Fibroblast of the conjunctiva (primary cell): Measurements from ENCODE around the gene KIF2B.
A peak's percentile ranks its signal among the peaks of the same experiment; 100 is the strongest.
"Not testable (repeated sequence)": the region's sequence is repeated elsewhere in the genome, so short reads cannot be mapped to it uniquely, and the experiment has no call there.

ENCODE experiments used
- DNase-seq: peaks from one replicate; pipeline ENCODE4 v3.0.0-alpha.2; 2010; ENCODE audit warnings: low read depth

KIF2B gene

GRCh38 chr17:53822764-53823163 is at the start of gene KIF2B:
Gene KIF2B (plus strand): TSS chr17:53822927. CDS start chr17:53823034, 107 bp downstream.
- no peak for DNase-seq

- DNase-seq: no peak
Measured at GRCh38 chr17:53780320-53780719, 42.4 kb upstream of the KIF2B start.

GRCh38 chr17:53791551-53791950 is 31.2 kb upstream of the KIF2B start:
- DNase-seq: no peak

- no peak for DNase-seq
Measured at GRCh38 chr17:53792451-53792850, 30.3 kb upstream of the KIF2B start.

GRCh38 chr17:53792997-53793396 is 29.7 kb upstream of the KIF2B start:
- DNase-seq: no peak

GRCh38 chr17:53794875-53795274 is 27.9 kb upstream of the KIF2B start:
- DNase-seq: no peak

- no peak for DNase-seq
Measured at GRCh38 chr17:53796642-53797041, 26.1 kb upstream of the KIF2B start.

- no peak for DNase-seq
Measured at GRCh38 chr17:53797501-53797900, 25.2 kb upstream of the KIF2B start.

- DNase-seq: no peak
Measured at GRCh38 chr17:53804437-53804836, 18.3 kb upstream of the KIF2B start.

- DNase-seq: no peak
Measured at GRCh38 chr17:53806473-53806872, 16.3 kb upstream of the KIF2B start.

- DNase-seq: no peak
Measured at GRCh38 chr17:53807286-53807685, 15.4 kb upstream of the KIF2B start.

- DNase-seq: no peak
Measured at GRCh38 chr17:53818271-53818670, 4.5 kb upstream of the KIF2B start.

GRCh38 chr17:53818929-53819328 is 3.8 kb upstream of the KIF2B start:
- no peak for DNase-seq

GRCh38 chr17:53819956-53820355 is 2.8 kb upstream of the KIF2B start:
- no peak for DNase-seq

- DNase-seq: no peak
Measured at GRCh38 chr17:53823341-53824050, 769 bp downstream of the KIF2B start.

- DNase-seq: not testable (repeated sequence)
Measured at GRCh38 chr17:53834771-53835170, 12.0 kb downstream of the KIF2B start.

- peak; percentile 18 for DNase-seq
Measured at GRCh38 chr17:53837131-53837530, 14.4 kb downstream of the KIF2B start.

GRCh38 chr17:53844491-53845107 is 21.9 kb downstream of the KIF2B start:
- DNase-seq: no peak

- DNase-seq: not testable (repeated sequence)
Measured at GRCh38 chr17:53871128-53871527, 48.4 kb downstream of the KIF2B start.
